Thoracic aorta endothelial cell (primary cell): Measurements from ENCODE around the gene CNTNAP4. TPM values are rescaled to one million over a fixed set of nuclear protein-coding genes. Genes with fewer than 3 reads are reported as not detected.

Source experiments
- small RNA-seq: library from RNA; depleted of rRNA; stranded (forward); fragments of <200 nt; gene quantifications from one replicate; pipeline ENCODE3, GENCODE V24; 2012
- total RNA-seq: library from RNA; depleted of rRNA; stranded (reverse); fragments of >200 nt; gene quantifications from 2 replicates; pipeline ENCODE4 v1.2.3, GENCODE V29; 2012

The CNTNAP4 gene
- not detected in 2 replicates for total RNA-seq

DNA sequence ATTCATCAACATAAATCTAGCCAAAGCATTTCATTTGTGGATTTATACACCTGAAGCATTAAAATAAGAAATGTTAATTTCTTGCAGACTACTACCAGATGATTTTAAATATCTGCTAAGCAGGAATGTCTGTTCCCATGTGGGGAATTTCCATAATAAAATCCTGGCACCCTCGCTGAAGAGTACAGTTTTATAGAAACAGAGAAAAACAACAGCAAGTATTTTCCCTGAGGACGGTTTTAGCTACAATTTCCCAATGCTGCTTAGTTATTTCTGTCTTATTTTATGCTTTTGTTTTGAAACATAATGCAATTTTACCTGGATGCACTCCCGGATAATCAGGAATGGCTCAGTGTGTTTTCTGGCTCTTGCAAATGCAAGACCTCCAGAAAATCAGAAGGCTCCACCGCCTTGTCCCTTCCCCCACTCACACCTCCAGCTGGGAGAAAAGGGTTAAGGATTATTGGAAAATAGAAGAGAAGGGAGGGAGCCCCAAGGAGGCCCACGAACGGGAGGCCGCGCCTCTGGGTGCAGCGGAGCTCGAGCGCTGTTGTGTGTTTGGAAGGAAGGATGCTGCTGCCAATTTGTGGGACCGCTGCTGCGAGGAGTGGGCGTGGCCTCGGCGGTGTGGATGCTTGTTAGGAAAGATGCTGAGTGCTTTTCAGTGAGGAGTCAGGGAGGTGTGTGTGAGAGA, at the start of gene CNTNAP4:
TSS of gene CNTNAP4 (plus strand) at position 657 of the 694 bp plus-strand sequence. CDS start 262 bp downstream, outside the sequence.

Small RNA genes within 50 kb of the gene (small RNA-seq; reads per million reads assigned to genes)
- gene RF00133 (not detected), gene RN7SKP233 (not detected)
